Occipital lobe (tissue), 2 donors: ENCODE data around the gene SERPINH1. TPM values are rescaled to one million over a fixed set of nuclear protein-coding genes. Genes with fewer than 3 reads are reported as not detected.
A peak's percentile ranks its signal among the peaks of the same experiment; 100 is the strongest.
"Not testable (repeated sequence)": the region's sequence is repeated elsewhere in the genome, so short reads cannot be mapped to it uniquely, and the experiment has no call there.

ENCODE experiments used
- DNase-seq: peaks from one replicate; lab custom pipeline; 2025; lab: John Stamatoyannopoulos, UW
- total RNA-seq: library from RNA; depleted of rRNA; stranded (reverse); fragments of >200 nt; gene quantifications from one replicate; pipeline ENCODE4 v1.2.3, GENCODE V29; 2014

SERPINH1 gene
- total RNA-seq, 1 donor from 2014 or later: 29.3 TPM

DNA sequence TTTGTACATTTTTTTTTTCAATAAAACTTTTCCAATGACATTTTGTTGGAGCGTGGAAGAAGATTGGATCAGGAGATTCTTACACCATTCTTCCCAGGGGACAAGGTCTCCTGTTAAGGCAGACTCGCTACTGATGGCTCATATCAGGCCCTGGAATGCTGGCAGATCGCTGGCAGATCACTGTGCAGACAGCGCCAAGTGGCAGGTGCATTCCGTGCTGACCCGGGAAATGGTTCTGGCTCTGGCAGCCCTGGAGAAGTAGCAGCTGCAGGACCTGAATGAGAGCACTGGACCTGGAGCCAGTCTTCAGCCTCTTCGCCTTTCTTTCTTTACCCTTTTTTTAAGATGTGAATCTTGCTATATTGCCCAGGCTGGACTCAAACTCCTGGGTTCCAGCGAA, 10.7 kb downstream of the SERPINH1 start:
- no peak for DNase-seq

DNA sequence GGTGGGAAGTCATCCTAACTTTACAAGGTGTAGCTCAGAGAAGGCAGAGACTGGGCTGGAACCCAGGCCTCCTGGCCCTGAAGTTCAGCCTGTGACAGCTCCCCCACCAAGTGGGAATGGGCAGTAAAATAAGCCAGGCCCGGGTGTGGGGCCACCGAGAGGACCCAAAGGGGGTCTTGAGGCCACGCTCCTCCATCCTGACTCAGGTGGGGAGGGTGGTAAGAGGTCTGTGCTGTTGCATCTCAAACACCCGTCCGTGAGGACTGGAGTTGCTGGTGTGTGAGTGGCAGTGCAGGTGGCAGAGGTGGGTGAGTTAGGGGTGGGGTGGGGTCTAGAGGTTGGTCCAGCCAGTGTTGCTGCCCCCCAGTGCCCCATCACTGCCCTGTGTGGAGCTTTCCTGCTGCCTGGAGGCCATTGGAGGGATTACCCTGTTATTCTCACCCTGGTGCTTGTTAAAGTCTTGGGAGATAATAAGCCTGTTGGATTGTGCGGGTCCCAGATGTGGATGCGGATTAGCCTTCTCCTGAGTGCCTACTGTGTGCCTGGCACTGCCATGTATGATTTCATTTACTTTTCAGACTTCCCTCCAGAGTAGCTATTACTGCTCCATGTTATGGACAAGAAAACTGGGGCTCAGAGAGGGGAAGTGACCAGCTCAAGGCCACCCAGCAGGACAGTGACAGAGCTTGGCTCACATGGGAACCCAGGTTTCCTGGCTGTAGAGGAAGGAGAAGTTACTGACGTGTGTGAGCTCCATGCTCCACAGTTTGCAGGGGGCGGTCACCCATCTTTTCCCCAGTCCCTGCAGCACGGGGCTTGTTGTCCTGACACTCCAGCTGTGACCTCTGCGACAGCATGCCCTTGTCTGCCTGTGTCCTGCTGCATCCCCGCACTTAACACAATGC, 12.9 kb downstream of the SERPINH1 start:
- no peak for DNase-seq

DNA sequence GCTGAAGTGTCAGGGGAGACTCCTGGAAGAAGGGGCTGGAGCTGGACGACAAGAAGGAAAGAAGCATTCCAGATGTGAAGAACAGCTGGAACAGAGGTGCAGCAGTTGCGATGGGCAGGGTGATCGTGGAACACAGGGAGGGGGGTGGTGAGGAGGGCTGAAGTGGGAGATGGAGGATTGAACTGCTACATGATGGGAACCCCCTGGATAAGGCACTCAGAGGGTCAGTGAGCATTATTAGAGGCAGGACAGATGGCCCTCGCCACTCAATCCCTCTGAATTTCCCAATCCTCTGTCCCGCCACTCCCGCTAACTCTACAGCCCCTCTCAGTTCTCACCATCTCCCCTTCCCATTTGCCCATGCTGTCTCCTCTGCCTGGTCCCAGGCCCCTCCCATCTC, 14.0 kb downstream of the SERPINH1 start:
- no peak for DNase-seq

- DNase-seq: no peak
These were observed 14.5 kb downstream of the SERPINH1 start for GRCh38 chr11:75576499-75576918.

- no peak for DNase-seq
These were observed 15.2 kb downstream of the SERPINH1 start for GRCh38 chr11:75577207-75577606.

- no peak for DNase-seq
These were observed 16.9 kb downstream of the SERPINH1 start for GRCh38 chr11:75578977-75579376.

- no peak for DNase-seq
These were observed 17.8 kb downstream of the SERPINH1 start for GRCh38 chr11:75579841-75580240.

DNA sequence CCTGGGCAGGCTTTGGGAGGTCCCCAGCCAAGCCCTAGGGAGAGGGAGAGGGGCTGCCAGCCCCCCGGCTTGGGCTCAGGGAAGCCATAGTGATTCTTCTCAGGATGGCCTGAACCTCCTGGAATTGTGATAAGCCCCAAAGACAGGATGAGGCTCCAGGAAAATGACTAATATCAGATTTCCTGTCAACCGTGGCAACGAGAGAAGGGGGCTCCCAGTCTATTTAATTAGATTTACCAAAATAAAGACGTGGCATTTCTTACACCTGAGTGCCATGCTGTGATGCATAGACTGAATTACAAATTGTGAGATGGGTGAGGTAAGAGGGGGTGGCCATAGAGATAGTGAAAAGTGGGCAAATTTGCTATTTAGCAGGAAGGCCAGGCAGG, 20.4 kb downstream of the SERPINH1 start:
- DNase-seq: no peak

DNA sequence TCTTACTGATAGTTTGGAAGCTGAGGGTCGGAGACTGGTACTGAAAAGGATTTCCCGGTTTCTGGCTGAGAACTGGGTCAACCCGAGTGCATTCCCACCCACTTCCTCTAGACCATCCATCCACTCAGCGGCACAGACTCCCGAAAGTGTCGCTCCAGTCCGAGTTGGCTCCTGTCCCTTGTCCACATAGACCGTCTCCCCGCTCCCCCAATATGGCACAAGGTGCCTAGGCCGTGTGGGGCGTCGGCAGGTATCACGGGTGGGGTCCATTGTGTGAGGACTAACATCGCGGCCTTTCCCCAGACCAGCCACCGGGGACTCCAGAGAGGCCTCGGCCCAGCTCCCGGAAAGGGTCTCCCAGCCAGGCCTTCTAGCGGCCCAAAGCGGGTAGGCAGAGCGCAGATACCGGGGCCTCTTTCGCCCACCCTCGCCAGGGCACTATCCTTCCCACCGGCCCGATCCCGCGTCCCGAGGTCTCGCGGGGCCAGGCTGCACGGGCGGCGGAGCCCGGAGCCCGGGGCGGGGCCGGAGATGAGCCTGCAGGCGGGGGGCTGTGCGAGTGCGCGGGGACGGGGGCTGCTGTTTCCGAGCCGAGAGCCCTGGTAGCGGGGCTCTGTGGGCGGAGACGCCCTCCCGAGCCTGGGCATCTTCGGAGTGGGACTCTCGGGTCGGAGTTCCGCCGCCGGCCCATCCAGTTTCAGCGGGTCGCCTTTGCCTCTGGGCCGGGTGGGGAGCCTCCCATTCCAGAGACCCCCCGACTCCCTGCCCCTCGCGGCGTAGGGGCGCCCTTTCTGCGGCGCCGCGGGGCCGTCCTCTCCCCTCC, 21.1 kb downstream of the SERPINH1 start:
- DNase-seq: no peak

DNA sequence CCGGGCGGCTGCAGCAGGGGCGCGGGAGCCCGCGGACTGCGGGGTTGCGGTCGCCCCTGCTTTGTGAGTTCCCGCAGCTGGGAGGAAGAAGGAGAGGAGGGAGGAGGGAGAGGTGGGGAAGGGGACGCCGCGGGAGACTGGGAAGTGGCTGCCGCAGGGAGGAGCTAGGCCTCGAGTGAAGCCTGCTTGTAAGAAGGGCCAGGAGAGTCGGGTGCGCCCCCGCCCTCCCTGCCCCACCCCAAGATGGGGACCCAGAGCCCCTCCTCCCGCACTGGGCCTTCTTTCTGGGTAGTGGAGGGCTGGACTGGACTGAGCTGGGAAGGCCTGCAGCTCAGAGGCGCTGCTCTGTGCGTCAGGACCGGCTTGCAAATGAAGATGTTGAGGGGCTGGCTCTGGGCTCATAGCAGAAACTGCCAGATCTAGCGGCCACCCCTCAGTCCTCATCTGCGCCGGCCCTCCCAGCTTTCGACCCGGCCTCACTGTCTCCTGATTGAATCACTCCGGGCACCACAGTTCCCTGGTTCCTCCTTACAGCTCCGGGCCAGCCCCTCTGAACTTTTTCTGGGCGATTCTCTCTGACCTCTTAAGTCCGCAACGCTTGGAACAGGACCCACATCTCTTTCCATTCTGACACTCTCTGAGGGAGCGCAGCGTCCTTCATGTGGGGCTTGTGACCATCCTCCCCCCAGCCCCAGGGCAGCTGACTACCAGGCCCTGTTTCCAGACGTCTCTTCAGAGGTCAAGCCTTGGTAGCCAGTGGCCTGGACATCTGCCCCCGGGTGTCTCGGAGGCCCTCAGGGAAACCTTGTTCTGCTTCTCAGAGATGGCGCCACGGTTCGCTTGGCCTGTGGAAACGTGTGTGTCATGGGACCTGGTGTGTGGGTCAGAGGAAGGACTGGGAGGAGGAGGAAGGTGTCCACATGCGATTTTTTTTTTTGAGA, 21.9 kb downstream of the SERPINH1 start:
- peak; percentile 43 for DNase-seq

DNA sequence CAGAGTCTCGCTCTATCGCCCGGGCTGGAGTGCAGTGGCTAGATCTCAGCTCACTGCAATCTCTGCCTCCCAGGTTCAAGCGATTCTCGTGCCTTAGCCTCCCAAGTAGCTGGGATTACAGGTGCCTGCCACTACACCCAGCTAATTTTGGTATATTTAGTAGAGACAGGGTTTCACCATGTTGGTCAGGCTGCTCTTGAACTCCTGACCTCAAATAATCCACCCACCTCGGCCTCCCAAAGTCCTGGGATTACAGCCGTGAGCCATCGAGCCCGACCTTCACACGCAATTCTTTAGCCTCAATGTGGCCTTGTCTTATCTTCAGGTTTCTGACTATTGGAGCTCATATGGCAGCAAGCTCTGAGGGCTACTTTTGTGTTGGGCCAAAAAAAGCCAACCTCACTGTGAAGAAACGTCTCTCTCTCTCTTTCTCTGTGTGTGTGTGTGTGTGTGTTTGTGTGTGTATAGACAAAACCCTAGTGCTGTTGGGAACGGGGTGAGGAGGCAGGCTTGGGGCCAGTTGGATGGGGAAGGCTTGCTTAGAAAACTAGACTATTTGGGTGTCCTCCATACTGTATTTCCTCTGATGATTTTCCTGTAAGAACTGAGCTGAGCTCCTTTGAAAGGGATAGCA, 22.7 kb downstream of the SERPINH1 start:
- not testable (repeated sequence) for DNase-seq

DNA sequence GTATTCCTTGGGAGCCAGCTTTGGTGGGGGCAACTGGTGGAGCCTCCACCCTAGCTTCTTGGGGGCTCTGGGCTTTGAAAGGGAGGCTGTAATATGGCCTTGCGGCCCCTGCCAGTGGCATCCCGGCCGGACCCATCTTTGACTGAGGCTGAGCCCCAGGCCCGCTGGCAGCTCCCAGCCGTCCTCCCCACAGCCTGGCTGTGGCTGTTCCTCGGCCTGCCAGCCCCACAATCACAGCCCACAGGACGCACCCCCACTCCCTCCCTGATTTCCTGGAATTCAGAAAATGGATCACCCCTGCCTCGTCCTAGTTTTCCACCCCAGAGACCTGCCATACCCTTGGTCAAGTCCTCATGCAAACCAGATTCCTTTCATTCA, 23.2 kb downstream of the SERPINH1 start:
- DNase-seq: no peak

- no peak for DNase-seq
These were observed 24.3 kb downstream of the SERPINH1 start for GRCh38 chr11:75586395-75586794.

DNA sequence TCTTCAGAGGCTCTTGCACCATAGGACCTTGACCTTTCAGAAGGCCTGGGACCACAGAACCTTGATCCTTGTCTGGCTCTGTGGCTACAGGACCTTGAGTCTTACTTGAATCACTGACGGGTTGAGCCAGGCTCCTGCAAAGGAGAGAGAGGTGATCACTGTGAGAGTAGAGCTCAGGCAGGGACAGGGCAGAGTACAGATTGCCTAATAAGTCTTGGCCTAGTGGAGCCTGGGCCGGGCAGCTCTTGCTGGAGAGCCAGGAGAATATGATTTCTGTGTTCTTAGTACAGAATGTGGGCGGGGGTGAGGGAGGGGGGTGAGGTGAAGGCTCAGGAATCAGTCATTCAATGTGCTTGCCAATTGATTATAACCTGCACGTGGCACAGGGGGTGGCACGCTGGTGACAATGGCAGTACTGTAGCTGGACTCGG, 26.0 kb downstream of the SERPINH1 start:
- no peak for DNase-seq

DNA sequence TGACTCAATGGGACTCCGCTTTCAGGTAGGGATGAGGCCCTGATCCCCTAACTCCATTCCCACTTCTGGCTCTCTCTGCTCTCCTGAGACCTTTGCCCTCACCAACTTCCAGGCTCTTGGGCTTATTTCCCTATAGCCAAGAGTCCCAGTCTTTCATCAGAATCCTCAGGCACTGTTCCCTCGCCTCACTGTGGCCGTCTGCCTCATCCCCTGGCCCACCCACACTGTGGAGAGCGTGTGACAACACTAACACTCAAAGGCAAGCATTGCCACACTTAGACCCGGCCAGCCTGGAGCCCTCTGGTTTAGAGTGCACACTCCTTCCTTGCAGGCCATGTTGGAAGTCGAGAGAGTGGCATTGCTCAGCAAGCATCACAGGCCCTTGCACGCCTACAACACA, 27.0 kb downstream of the SERPINH1 start:
- no peak for DNase-seq

DNA sequence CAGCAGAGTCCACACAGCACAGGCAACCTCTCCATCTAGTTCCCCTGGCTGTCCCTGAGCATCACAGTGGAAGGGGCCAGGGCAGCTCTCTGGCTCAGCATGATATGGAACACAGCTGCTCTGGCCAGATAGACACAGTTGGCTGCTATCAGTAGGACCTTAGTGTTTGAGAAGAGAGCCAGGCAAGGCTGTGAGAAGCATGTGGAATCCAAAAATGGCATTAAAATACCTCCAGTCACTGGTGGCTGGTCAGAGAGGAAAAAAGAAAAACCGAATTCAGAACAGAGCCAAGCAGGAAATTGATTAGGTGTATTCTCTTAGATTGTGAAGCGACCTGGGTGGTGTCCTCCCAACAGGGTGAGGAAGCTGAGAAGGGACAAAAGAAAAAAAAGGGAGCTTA, 27.9 kb downstream of the SERPINH1 start:
- no peak for DNase-seq

GRCh38 chr11:75591371-75591770, 29.3 kb downstream of the SERPINH1 start:
- no peak for DNase-seq

- no peak for DNase-seq
These were observed 29.9 kb downstream of the SERPINH1 start for GRCh38 chr11:75591966-75592365.

GRCh38 chr11:75592715-75593114, 30.7 kb downstream of the SERPINH1 start:
- DNase-seq: no peak

DNA sequence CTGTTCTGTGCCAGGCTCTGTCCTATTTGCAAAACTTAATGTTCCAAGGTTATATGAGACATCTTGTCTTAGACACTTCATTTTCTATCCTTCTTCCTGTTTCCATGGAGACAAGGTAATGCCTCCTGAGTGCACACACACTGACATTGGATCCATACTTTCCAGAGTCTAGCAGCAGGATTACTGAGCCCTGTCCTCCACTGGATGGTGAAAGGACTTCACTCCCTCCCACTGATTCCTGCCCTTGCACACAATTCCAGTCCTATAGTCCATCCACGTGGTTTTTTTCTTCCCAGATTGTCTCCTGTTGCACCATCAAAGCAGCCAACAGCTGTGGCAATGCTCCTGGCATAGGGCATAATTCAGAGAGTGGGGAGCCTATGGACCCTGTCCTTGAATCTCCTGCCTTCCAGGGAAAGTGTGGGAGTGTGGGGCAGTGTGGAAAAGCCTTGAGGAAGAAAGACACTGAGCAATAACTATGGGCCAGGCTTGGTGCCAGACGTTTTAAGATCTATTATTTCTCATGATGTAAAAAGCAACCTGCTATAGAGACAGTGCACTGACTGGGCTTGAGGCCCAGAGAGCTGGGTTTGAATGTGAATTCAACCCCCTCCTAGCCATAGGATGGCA, 31.3 kb downstream of the SERPINH1 start:
- DNase-seq: no peak
